NCI-H128 (cell line): ENCODE data around the gene CAV1.
"Not testable (repeated sequence)": the region's sequence is repeated elsewhere in the genome, so short reads cannot be mapped to it uniquely, and the experiment has no call there.

Experiments used
- DNase-seq: peaks from one replicate; lab custom pipeline; 2025; ENCODE audit not compliant: unreplicated experiment; lab: John Stamatoyannopoulos, UW

Gene CAV1

DNA sequence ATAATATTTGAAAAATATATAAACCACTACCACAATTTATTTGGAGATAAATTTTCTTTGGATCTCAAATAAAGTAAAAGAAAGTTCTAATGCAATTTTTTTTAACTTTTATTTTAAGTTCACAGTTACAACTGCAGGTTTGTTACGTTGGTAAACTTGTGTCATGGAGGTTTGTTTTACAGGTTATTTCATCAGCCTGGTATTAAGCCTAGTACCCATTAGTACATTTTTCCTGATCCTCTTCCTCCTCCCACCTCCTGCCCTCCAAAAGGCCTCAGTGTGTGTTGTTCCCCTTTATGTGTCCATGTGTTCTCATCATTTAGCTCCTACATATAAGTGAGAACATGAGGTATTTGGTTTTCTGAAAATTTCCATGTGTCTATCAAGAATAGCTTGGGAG, 54.5 kb downstream of the CAV1 start:
- DNase-seq: no peak

DNA sequence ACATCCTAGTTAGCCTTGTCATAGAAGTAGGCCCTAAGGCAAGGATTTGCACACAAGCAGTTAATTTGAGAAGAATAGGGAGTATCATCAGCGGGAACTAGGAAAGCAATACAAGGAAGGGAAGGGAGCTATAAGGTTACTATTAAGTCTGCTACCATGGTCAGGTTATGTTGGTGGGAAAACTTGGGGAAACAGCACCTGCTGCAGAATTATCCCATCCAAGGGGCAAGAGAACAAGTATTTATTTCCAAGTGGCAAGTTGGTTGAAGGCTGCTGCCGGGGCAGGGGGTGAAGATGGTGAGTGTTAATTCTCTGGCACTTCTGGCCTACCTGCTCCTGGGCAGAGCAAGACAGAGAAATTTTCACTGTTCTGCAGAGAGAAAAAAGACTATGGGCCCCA, 55.0 kb downstream of the CAV1 start:
- no peak for DNase-seq

DNA sequence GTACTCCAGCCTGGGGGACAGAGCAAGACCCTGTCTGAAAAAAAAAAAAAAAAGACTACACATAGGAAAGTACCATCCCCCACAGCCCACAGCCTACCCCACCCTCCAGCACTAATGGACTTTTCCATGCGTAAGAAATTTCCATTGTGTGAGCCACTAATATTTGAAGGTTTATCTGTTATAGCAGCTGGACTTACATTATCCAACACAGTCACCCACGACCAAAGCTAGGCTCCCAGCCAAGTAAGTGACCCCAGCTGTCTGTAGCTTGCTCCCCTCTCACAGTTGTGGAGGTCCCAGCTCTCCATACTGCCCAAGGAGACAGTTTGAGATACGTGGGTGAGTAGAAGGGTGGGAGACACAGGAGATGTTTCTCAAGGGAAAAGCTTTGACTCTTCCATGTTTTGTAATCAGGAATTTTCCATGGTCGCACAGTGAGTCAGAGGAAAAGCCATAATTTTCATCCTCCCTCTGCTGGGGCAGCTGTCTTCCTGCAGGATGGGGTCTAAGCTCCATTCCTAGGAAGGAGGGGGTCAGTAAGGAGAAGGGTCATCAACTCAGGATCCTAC, 57.4 kb downstream of the CAV1 start:
- DNase-seq: no peak

DNA sequence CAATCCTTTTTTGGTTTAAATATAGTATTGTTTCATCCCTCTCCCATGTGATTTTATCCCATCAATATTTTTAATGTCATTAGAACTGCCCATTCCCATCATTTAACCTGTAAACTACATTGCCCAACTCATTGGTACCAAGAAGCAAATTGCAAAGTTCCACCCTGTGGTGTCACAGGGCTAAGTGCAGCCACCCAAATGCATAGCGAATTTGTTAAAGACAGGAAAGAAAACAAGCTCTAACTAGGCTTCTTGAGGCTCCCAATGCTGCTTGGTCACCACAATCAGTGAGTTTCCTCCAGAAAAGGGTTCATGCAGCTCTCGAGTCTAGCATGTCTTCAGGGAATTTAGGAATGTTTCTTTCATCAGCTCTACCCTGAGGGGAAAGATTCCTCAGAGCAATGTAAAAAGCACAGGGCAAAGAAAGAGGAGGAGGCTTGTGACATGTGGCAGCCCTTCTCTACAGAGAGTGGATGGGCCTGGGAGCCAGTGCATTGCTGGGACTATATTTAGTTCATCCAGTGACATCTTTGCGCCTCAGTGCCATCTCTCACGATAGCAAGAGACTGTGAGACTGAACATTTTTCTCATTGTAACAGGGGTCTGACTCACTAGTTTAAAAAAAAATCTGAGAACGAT, 58.1 kb downstream of the CAV1 start:
- no peak for DNase-seq

DNA sequence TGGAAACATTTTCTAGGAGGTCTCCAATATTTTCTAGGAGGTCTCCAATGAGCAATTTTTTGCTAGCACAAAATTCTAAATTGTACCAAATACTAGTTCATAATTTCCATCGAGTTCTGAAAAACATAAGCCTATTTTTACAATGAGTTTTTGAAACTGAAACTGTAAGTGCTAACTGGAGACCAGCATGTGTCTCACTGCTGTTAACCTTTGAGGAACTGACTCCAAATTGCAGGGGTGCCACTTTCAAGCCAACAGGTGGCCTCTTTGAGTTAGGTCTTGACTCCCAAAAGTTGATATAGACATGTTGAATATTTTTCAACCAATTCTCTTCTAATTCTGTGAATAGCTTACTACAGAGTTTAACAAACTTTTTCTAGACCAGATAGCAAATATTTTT, 58.8 kb downstream of the CAV1 start:
- DNase-seq: no peak

DNA sequence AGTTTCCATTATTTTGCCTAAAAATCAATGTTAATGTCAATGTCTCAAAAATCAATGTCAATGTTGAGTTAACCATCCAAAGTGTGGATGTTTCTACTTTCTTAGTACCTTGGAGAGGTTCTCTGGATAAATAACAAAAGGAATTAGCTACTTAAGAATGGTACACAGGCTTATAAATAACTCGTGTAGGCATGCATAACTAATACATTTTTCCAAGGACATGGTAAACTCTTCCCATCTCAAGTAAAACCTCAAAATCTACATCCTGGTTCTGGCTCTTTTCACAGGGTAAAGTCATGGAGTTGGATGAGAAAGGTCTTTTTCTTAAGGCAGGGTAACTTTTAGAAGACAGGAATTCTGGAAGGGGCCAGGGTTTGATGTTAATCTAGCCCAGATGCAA, 59.9 kb downstream of the CAV1 start:
- DNase-seq: no peak

DNA sequence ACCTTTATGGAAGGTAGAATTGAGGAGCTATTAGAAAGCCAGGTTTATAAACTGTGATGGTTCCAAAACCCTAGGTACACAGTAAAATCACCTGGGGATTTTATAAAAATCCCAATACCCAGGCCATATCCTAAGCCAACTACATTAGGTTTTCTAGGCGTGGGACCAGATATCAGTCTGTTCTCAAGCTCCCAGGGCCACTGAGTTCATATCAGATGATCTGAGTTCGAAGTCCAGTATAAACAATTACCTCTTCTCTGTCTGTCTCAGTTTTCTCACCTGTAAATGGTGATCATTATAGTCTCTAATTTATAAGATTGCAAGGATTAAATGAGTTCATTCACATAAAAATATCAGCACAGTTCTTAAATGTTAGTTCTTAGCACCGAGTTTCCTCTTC, 60.6 kb downstream of the CAV1 start:
- DNase-seq: no peak

DNA sequence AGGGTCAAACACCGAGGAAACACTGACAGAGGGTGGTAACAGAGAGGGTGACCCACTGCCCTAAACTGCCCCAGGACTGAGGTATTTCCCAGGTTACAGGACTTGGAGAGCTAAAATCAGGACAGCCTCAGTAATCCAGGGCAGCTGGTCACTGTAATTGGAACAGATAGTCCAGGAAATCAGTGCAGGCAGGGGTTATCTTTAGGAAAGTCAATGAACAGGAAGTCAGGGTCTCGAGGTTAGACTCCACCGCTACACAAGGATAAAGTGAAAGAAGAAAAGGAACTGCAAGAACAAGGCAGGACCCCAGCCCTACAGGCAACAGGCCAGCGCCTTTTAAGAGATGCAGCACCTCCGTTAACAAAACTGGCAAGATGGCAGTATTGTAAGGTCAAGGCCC, 61.1 kb downstream of the CAV1 start:
- DNase-seq: no peak

DNA sequence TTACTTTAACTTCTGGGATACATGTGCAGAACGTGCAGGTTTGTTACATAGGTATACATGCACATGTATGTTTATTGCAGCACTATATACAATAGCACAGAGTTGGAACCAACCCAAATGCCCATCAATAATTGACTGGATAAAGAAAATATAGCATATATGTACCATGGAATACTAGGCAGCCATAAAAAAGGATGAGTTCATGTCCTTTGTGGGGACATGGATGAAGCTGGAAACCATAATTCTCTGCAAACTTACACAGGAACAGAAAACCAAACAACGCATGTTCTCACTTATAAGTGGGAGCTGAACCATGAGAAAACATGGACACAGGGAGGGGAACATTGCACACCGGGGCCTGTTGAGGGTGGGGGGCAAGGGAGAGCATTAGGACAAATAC, 62.4 kb downstream of the CAV1 start:
- not testable (repeated sequence) for DNase-seq

DNA sequence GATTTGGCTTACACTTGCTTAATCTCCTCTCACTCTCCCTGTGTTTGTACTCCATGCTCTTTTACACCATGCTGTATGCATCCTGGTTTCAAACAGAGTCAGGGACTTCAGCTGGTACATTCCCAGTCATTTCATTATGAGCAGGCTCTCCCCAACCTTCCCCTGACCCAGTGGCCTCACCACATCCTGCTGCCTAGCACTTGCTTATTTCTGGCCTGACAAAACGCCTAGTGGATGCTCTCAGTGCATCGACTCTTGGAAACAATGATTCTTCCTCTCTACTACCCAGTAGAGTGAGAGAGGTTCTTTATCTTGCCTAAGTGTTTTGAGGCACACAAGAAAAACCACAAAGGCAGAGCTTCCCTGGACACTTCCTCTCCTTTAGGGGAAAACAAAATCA, 63.4 kb downstream of the CAV1 start:
- no peak for DNase-seq

DNA sequence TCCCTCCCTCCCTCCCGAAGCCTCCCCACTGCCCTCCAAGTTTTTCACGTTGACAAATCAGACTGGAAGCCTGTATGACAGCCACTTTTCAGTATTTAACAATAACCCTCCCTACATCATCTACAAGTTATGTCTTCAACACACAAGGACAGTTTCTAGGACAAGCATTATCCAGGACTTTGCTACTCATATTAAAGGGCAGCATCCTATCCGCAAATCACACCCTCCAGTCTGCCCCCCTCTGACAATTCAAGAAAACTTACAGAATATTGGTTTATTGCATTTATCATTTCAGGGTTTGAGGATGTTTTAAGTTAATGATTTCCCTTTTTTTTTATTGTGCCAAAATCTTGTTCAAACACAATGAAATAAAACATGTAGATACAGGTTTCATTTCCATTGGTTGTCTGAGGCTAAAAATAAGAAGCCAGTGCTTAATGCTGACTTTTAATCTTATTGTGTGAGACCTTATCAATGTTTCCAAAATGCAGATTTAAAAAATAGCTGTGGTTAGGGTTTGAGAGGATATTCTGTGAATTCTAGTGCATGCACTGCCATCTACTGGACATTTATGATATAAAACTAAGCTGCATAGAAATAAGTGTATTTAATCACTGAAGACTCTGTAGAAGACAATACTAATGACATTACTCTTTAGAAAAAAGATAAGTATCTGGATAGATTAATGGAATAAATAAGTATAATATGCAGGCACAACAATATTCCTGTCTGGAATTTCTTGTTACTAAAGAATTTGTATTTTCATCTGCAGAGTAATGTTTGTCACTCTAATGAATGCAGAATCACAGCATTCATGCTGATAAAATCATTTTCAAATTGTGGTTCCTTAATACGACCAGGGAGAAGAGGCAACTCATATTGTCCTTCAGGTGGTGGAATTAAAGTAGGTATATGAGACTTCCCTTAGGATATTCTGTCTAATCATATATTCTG, 64.1 kb downstream of the CAV1 start:
- no peak for DNase-seq

DNA sequence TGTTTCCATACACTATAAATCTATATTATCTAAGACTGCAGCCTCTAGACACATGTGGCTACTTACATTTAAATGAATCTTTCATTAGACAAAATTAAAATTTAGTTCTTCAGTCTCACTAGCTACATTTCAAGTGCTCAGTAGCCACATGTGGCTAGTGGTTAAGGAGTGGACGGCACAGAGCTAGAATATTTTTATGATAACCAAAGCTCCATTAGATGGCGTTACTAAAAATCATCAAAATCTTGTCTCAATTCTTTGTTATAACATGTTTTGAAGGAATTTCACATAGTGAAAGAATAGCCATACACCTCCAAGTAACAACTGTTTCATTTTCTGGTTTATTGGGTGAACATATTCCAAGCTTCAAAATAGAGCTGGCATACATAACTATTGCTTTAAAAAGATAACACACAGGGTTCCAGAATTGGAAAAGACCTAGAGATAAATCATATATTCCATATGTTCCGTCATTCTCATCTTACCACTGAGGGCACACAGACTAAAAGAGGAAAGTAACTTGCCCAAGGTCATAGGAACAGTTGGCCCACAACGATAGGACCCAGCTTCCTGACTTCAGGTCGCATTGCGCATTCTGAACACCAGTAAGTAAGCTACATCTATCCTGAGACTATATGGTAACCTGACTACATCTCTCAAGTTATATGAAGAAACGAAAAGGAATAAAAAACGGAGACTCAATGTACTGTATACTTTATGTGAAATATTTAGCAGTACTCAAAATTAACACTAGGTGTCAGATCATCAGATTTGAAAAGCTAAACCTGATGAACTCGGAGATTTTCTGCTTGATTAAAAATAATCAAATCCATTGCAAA, 66.6 kb downstream of the CAV1 start:
- DNase-seq: no peak

DNA sequence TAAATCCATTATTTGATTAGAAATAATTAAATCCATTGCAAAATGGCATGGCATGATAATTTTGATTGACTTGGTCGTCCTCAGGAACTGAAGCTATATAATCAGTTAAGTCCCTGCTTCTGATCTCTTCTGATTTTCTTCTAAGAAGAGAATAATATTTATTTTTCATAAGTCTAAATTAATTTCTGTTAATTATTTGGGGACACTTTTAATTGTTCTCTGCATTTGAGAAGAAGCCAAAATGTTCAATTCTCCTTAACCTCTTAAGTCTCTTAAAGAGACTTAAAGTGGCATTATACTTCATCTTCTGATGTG, 67.2 kb downstream of the CAV1 start:
- no peak for DNase-seq

DNA sequence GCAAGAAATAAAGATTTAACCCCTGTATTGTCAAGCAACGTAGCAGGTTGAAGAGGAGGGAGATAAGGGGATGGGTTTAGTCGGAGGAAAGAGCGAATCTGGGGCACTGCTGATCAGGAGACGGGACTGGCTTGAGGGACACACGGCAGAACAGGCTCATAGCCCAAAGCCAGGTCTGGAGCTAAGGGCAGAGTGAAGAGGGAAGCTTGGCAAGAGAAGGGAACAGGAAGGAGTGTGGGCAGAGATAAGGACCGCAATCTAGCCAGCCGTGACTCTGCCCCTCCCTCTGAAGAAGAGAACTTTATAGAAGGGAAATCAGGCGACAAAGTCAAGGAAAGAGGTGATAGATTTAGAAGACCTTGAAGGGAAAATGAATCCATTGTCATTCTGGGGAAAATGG, 67.6 kb downstream of the CAV1 start:
- no peak for DNase-seq

DNA sequence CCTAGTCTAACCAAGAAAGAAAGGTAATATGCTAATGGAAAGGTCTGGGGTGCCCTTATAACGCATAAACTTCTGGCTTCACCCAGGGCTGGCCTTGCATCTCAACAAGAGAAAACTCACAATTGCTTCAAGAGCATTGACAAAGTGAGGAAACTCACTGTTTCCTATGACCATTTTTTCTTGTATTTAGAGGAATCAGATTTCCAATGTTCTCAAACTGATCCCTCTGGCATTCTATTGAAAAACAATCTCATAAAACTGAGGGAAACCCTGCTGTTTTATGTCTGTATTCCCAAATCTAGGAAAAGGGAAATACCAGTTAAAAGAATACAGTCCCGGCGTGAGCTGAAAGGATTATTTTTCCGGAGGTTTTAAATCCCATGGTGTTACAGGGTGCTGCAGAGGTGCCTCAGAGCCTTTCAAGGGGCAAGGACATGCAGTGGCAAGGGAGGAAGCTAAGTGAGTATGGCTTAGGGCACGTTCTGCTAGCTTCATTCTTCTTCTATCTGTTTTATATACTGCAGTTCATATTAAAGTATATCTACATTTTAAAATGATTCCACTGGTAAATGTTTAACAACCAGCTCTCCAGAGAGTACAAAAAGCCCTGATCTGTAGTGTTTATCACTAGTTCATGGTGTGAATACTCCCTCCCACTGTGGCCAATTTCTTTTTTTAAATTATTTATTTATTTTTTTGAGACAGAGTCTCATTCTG, 68.7 kb downstream of the CAV1 start:
- no peak for DNase-seq

DNA sequence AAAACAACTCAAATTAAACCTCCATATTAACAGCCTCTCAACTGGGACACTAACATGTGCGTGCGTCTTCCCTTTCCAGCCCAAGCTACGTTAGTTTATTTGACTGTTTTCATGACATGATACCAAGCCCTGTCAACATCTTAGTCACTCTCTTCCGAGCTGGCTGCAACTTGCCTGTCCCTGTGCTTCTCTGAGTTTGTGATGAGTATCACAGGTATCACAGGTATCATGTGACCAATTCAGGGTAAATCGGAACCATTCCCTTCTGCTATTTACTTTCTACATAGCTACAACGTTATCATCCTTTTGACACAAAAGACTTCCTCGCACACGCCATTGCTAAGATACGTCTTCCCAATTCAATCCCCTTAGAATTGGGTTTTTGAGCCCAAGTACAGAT, 70.2 kb downstream of the CAV1 start:
- no peak for DNase-seq

DNA sequence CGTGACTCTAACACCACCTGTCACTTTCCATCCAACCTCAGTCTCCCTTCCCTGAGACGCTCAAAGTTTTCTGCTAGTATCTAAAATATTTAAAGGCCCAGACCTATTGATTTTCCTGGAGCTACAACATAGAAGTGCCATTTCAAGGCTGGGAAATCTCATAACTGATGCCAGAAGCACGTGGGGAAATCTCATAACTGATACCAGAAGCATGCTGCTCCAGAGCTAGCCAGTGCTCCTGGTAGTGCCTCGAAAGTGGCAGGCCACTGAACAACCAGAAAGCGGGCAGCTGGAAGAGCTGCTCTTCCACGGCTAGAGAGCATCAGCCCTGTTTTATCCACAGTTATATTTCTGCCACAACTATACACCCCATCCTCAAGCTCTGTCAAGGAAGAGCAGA, 72.5 kb downstream of the CAV1 start:
- no peak for DNase-seq

DNA sequence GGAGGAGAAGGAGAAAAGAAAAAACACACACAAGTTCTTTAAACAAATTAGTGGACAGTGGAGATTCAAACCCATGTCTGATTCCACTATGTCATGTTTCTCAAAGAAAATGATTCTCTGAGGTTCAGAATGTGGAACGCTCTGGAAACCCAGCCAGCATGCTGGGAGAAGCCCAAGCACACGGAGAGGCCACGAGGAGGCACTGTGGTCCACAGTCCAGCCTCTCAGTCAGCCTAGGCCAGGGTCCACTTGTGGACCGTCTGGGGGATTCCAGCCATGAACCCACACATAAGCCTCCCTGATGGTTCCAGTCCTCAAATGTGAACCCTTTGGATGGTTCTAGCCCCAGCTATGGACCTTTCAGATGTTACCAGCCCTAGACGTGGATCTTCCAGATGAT, 73.4 kb downstream of the CAV1 start:
- no peak for DNase-seq

DNA sequence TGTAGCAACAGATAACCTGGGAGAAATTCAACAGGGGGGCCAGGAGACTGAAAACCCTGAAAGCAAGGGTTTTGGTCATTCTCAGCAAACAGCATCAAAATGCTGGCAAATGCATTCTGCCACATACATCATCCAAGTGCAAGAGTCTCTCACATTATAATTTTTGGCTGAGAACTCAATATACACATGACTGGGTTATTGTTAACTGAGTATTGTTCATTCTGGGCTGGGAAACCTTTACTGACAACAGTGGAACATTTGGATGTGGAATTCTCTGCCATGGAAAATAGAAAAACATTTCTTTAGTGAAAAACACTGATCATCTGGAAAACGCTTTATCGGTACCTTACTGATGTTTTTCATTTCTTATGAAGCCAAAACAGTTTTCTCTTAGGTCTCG, 74.0 kb downstream of the CAV1 start:
- no peak for DNase-seq

DNA sequence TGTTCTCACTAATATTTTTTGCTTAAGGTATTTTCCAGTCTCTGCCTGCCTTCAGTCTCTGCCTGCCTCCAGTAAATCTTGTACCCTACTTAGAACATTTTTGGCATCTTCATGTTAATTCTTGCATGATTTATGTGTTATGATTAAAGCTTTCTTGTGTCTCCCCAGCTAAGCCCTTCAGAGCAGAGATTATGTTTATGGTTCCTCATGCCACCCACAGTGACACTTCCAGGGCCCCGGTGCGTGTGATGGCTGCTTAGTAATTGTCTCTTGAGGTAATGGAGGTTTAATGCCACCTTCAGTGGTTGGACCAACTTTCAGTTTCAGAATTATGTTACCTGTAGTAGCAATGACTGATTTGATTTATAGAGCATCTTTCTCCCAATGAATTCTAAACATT, 76.6 kb downstream of the CAV1 start:
- no peak for DNase-seq

DNA sequence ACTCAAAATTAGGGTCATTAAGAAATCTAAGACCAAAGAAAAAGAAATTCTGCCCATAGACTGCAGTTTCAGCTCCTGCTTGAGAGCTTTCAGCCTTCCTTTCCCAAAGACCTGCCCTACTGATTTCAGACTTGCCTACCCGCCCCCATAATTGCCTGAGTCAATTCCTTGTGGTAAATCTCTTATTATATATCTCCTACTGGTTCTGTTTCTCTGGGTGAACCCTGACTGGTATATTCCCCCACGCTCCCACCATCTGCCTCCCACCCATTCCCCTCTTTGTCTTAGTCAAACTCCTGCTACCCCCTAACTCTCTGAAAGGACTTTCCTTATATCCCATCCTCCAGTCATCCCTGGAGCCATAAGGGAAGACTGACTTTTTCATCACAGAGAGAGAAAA, 82.5 kb downstream of the CAV1 start:
- no peak for DNase-seq
